RWPE1 (cell line): Measurements from ENCODE around the gene CALN1.

ENCODE experiments used
- CTCF ChIA-PET: fragments of 350-600 bp; sonication (Branson Sonifier 250); formaldehyde crosslinking; extraction: SDS; loops from one replicate; lab custom pipeline; 2021; lab: Yijun Ruan, JAX
- POLR2A ChIA-PET: fragments of 400-600 bp; formaldehyde crosslinking; extraction: SDS; loops from one replicate; lab custom pipeline; 2020; ENCODE audit warnings: antibody characterized with exemption; ENCODE audit not compliant: low non-redundant PET; lab: Yijun Ruan, JAX
- DNase-seq: peaks from one replicate; pipeline ENCODE4 v3.0.0; 2012; ENCODE audit warnings: low spot score
- H3K27ac ChIP-seq: fragments of 450-650 bp; 2 replicates; pipeline ENCODE4 v1.5.1; 2017
- CTCF ChIP-seq: fragments of 450-650 bp; conservative IDR thresholded peaks from 2 replicates; pipeline ENCODE4 v1.5.1; 2017; ENCODE audit warnings: low read depth, mild to moderate bottlenecking

The CALN1 gene

GRCh38 chr7:72035266-72035665 is 376.9 kb downstream of the CALN1 start:
- no peak for DNase-seq
- ChIA-PET CTCF (interaction anchor here (0.5 kb wide), 1 partner anchor 33 kb away, joined by 3 read pairs; no protein-coding TSS in a partner anchor), POLR2A (no interaction called here)
- no peak for TF ChIP-seq CTCF
- no peak overlapping the region for H3K27ac ChIP-seq

DNA sequence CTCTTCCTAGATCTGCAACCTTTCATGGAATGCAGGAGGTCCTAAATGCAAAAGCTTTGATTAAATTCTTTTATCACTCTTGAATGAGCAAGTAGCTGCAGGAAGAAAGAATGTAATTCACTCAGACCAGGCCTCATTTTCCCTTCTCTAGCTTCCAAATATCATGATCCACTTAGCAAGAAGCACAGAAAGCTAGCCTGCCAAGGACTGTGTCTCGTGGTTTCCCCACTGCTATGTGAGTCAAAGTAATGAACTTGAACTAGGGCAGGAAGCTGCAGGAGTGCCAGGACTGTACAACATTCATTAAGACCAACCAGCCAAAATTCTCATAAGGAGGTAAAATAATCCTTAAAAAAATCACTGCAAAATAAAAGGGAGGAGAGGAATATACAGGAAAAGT is 379.2 kb downstream of the CALN1 start:
- POLR2A ChIA-PET = no interaction called here
- CTCF ChIA-PET = no interaction called here
- no peak overlapping the region for H3K27ac ChIP-seq
- TF ChIP-seq CTCF = no peak
- DNase-seq = no peak

GRCh38 chr7:72030994-72031667 is 381.0 kb downstream of the CALN1 start:
- ChIA-PET POLR2A (no interaction called here), CTCF (no interaction called here)
- no peak overlapping the region for H3K27ac ChIP-seq
- TF ChIP-seq CTCF = no peak
- no peak for DNase-seq

DNA sequence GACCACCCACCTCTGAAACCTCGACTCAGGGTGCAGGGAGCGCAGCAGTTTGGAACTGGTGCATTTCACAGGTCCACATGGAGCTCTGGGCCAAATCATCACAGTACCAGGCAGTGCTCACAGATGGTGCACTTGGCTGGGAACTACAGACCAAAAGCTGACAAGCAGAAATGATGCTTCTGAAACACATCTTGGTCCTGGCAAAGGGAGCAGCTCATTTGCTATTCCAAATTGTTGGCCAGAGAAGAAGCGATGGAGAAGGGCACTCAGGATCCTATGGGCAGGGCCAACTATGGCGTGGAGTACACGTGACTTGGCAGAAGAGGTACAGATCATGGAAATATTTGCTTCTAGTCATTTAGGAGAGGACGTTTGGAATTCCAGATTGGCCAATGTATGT is 383.9 kb downstream of the CALN1 start:
- no peak for DNase-seq
- ChIA-PET CTCF (no interaction called here), POLR2A (no interaction called here)
- no peak for TF ChIP-seq CTCF
- H3K27ac ChIP-seq = no peak overlapping the region

DNA sequence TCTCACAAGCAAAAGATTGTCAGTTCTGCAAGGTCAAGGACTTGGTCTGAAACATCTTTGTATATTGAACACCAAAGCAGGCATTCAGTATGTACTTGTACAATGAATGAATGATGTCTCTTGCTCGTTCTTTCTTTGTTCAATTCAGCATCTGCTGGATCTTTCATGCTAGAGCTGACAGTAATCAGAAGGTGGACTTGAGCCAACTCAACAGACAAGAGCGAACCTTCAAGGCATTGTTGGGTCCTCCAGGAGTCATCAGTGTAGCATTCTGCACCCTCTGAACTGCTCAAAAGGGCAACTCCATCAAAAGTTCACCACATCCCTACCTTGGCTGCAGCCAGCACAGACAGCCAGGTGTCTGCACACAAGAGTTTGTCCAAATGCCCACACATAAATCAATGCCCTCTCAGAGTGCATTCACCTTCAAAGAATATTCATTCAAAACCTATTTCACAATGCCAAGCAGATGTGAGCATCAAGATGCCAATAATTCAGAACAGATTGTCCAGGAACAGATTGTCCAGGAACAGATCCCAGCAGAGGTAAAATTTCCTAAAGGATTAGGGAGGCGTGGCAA is 386.7 kb downstream of the CALN1 start:
- no peak overlapping the region for H3K27ac ChIP-seq
- CTCF ChIA-PET = no interaction called here
- TF ChIP-seq CTCF = no peak
- DNase-seq = no peak
- POLR2A ChIA-PET = no interaction called here

DNA sequence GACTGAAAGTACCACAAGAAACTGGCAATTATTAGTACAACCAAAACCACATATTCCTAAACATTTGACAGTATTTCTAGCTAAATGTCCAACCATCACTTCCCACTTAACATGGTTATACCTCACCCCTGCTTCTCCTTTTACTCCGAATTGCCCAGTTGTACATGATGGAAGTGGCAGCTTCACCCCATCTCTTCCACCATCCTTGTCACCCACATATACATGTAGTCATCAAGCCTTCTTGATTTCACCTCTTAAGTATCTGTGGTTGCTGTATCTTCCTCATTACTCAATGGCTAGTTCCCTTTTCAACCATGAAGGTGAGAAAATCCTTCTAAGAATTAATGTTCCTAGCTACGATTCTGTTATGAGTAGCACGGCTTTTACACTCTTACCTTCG is 388.2 kb downstream of the CALN1 start:
- ChIA-PET CTCF (no interaction called here), POLR2A (no interaction called here)
- DNase-seq = no peak
- H3K27ac ChIP-seq = no peak overlapping the region
- no peak for TF ChIP-seq CTCF
